Glomerular visceral epithelial cell (primary cell): ENCODE data around the gene C1QTNF1.

Source experiments
- DNase-seq: peaks from one replicate; pipeline ENCODE4 v3.0.0-alpha.2; 2016; ENCODE audit errors: extremely low spot score

The C1QTNF1 gene, protein sequence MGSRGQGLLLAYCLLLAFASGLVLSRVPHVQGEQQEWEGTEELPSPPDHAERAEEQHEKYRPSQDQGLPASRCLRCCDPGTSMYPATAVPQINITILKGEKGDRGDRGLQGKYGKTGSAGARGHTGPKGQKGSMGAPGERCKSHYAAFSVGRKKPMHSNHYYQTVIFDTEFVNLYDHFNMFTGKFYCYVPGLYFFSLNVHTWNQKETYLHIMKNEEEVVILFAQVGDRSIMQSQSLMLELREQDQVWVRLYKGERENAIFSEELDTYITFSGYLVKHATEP

DNA sequence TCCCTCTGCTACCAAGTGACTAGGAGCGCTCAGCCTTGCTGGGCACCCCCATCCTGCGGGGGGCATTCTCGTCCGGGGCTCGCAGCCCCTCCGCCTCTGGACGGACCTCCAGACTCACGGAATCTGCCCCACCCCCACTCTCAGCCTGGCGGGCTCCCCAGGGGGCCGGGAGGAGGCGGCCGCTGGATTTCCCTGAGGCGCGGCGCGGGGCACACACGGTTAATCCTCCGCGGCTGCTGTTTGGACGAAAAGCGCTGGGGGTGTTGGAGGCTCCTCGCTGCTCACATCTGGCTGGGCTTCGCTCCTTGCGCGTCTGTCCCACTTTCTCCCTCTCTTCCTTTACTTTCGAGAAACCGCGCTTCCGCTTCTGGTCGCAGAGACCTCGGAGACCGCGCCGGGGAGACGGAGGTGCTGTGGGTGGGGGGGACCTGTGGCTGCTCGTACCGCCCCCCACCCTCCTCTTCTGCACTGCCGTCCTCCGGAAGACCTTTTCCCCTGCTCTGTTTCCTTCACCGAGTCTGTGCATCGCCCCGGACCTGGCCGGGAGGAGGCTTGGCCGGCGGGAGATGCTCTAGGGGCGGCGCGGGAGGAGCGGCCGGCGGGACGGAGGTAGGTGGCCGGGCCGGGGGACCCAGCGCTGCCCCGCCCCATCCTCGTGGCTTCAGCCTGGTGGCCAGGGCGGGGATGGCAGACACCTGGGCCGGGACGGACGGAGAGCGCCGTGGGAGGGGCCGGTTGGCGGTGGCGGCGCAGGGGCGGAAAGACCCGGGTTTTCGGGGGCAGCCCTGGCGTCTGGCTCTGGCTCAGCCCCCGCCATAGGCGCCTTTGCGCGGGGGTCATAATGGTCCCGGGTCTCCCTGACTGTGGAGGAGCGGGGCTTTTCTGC lies at the start of gene C1QTNF1:
TSS of gene C1QTNF1 (plus strand) at position 284 of the 886 bp plus-strand sequence. CDS start 19,800 bp downstream, outside the sequence.
- peak; percentile 50 for DNase-seq

DNA sequence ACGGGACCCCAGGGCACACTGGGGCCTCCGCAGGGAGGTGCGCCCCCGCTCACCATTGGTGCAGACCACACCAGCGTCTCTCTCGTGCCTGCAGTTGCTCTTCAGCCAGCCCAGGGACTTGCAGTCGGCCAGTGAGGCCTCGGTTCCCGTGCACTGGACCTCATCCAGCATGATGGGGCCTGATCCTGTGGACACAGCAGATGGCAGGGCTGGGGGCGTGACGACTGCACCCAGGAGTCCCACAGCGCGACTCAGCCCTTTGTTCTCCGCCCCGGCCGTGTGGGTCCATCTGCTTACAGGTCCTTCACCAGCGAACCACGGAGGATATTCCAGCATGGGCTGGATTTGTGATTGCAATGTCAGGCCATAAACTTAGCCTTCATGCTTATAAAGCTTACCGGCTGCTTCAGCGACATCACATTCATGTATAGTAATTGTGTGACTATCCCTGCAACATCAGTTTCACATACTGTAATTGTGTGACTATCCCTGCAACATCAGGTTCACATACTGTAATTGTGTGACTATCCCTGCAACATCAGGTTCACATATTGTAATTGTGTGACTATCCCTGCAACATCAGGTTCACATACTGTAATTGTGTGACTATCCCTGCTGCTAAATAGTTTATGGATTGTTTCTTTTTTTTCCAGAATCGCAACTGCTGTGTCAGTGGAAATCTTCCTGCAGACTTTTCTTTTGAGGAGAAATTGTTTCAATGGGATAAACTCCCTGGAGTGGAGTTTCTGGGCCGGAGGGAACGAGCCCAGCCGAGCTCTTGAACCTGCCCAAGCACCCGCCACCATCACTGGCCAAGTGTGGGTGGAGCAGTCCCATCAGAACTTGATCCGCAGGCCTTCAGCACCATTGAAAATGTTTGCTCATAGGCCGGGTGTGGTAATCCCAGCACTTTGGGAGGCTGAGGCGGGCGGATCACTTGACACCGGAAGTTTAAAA lies 49.1 kb upstream of the C1QTNF1 start:
- peak; percentile 38 for DNase-seq

DNA sequence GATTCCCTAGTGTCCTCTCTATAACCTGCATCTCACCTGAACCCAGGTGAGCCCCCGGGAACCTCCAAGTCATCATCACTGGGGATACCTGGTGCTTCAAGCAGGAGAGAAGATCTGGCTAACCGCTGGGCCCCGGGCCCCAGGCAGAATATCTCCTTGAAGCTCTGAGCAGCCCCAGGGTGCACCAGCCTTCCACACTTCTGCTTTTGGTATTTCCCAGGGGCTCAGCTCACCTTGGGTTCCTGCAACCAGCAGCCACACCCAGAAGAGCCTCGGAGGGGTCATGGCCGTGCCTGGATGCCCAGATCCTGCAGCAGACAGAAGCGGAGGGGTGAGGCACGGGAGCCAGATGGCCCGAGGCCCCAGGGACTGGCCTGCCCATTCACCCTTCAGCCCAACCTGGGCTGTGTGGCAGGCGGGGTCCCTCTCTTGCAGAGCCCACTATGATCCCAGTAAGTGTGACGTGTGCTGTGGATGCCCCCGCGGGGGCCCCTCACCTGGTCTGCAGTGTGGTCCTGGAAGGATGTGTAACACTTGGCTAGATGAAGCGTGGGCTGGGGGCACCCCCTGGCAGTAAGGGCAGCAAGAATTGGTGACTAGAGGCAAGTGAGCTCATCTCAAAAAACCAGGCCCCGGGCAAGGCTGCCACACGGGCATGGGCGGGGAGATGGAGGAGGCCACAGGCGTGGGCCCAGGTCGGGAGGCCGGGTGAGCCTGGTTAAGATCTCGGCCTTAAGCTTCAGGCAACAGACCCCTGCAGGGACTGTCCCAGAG lies 46.9 kb upstream of the C1QTNF1 start:
- DNase-seq = no peak

DNA sequence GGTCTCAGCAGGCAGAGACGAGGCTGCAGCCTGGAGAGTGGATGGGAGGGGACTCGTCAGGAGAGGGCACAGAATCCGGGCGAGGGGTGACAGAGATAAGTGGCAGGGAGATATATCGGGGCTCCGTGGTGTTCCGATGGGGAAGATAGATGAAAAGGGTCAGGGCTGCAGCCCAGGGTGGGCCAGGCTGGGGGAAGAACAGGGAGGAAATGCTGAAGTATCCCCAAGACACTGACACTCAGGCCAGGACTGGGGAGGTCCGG lies 46.4 kb upstream of the C1QTNF1 start:
- DNase-seq = no peak

DNA sequence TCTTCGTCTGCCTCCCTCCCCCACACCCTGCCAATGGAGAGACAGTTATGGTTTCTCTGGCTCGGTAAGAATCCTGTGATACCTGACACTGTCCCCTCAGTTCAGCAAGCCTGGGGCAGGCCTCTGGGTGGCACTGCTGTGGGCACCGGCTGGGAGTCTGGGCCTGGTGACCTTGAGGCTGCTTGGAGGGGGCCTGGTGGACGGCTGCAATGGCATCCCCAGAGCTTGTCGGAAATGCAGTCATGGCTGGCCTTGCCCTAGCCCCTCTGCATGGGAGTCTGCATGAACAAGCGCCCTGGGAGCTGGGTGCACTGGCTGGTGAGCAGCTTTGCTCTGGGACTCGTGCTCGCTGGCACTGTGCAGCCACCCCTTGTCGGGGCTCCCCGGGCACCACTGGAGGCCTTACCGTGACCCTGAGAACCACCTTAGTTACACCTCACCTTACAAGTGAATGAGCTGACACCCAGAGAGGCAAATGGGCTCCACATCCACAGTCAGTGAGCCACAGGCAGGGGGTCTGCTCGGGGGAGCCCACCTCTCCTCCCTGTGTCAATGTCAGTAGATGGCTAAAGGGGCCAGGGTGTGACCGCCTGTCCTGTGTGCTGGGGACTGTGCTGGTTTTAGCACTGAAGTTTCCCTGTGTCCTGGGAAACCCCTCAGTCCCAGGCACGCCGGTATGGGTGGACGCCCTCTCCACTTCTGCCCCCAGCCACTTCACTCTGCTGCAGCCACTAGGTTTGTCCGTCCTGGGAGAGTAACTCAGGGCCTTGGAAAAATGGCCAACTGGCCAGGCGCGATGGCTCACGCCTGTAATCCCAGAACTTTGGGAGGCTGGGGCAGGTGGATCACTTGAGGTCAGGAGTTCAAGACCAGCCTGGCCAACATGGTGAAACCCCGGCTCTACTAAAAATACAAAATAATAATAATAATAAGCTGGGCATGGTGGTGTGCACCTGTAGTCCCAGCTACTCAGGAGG lies 45.7 kb upstream of the C1QTNF1 start:
- DNase-seq = no peak

DNA sequence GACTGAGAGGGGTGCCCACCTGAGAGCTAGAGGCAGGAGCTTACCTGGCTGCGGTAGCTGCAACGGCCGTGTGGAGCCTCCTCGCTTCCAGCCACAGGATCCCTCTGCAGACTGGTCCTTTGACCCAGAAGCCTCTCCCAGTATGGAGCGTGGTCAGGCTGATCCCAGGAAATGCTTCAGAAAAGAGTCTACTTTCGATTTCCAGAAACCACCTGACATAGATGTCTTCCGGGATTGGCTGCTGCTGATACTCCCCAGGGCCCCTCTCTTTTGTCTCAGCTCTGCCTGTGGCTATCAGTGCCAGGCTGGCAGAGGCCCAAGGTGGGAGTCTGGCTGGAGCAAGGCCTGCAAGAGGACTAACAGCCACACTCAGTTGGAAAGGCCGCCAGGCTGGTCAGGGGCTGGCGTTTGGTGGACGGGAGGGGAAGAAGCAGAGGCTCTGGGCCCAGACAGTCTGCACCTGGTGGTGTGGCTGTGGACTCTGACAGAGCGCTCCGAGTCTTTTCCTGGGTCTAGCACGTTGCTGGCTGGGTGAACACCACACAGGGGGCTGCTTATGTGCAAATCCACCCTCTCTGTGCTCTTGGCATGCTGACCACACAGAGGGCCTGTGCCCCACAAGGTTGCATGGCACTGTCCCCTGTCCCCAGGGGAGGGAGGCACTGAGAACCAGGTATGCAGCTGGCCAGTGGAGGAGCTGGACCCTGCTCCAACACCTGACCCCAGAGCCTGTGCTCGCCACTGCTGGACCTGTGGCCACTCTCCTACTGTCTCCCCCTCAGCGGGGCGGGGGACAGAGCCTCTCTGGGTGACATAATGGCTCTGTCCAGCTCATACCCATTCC lies 44.0 kb upstream of the C1QTNF1 start, which contains the start of gene LGALS3BP:
TSS of gene LGALS3BP (minus strand) at position 144 of the 844 bp plus-strand sequence. CDS start 2,732 bp downstream, outside the sequence.
- peak; percentile 88 for DNase-seq

DNA sequence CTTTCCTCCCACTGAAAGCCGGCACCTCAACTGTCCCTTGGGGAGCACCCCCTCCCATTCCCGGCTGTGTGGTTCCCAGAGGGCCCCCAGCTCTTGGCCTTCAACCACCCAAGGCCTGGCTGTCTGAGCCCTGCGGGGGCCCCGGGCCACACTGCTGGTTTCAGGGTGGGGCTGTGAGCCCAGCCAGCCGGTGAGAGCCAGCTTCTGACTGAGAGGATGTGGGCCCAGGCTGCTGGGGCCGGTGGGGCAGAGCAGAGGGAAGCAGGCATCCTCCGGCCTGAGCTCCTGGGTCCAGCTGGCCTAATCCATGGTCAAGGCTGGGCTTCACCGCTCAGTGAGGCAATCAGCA lies 43.4 kb upstream of the C1QTNF1 start:
- no peak for DNase-seq

DNA sequence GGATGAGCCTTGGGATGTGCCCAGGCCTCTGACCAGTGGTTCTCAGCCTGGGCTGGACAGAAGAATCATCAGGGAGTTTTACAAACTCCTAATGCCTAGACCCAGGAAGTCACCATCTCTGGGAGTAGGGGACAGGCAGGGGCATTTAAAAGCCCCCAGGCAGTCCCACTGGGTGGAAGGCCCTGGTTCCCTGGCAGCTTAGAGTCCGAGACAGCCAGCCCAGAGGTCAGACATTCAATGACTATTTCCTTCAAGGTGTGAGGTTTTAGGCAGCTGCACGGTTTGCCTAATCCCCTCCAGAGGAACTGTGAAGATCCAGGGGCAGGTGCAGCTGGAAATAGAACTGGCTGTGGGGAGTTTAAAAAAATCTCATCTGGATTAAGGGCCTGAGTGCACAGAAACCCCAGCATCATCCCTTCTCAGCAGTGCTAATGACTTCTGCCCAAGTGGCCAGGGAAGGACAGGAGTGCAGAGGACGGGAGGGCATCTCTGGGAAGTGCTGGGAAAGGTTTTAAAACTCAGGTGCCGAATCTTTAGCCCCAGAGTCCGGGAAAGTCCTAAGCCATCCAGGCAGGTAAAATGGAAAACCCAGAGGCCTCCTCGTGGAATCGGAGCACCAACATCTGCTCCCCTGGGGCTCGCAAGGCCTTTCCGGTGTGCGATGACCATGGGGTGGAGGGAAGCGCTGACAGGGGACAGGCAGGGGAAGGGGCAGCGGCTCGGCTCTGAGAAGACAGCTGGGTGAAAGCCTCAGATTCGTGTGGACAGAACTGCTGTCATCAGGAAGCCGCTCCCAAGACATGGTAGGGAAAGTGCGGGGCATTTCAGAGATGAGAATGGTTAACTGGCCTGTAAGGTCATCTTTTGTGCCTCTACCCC lies 42.7 kb upstream of the C1QTNF1 start:
- DNase-seq = no peak

DNA sequence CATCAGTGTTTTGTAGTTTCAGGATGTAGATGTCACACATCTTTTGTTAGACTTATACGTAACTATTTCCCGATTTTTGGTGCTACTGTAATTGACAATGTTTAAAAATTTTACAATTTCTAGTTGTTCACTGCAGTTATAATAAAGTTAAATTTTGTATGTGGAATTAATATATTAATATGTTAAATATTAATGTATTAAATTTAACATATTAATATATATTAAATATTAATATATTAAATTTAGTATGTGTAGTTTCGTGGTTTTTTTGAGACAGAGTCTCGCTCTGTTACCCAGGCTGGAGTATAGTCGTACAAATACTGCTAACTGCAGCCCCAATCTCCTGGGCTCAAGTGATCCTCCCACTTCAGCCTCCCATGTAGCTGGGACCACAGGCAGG lies 38.6 kb upstream of the C1QTNF1 start:
- DNase-seq = no peak

DNA sequence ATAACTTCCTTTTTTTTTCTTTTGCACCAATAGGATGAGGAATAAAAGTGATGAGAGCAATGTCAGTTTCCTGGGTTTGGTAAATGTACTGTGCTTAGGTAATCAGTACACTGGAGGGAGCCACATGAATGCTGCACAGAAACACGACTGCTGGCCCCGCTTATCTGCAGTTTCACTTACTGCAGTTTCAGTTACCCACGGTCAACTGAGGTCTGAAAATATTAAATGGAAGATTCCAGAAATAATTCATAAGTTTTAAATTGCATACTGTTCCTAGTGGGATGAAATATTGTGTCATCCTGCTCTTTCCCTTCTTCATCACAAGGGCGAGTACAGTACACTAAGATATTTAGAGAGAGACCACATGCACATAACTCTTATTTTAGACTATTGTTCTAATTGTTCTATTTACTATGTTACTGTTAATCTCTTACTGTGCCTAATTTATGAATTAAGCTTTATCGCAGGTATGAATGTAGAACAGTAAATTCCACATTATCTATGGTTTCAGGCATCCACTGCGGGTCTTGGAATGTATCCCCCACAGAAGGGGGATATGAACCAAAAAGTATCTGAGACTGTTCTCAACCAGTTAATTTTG lies 37.8 kb upstream of the C1QTNF1 start:
- no peak for DNase-seq

DNA sequence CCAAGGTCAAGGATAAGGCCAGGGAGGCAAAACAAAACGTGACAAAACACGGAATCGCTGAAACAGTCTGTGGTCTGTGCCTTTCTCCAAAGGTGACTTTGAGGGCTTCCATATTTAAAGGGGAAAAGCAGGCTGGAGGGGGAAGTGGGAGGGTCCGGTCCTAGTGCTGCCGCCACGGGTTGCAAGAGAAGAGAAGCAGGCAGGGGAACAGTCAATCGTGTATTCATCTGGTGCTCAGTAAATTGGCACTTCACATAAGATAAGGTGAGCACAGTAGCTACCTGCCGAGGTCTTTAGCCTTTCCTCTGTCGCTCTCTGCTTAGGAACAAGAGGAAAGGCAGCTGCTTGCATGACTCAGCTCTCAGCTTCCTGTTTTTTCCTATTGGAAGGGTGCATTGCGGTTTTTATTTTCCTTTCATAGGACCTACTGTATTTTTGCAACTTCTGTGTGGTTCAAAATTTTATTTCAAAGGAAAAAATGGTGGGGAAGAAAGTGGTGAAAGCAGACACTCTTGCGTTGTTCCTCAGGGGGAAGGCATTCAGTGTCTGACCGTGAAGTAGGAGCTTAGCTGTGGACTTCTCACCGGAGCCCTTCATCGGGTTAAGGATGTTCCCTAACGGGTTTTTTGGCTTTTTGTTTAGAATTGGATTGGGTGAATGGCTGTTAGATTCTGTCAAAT lies 37.2 kb upstream of the C1QTNF1 start:
- peak; percentile 48 for DNase-seq

DNA sequence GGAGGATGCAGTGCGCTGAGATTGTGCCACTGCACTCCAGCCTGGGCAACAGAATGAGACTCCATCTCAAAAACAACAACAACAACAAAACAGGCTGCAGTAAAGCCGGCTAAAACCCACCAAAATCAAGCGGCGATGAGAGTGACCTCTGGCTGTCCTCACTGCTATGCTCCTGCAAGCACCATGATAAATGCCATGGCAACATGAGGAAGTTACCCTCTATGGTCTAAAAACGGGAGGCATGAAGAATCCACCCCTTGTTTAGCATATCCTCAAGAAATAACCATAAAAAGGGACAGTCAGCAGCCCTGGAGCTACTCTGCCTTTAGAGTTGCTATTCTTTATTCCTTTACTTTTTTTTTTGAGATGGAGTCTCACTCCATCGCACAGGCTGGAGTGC lies 35.8 kb upstream of the C1QTNF1 start:
- DNase-seq = no peak

DNA sequence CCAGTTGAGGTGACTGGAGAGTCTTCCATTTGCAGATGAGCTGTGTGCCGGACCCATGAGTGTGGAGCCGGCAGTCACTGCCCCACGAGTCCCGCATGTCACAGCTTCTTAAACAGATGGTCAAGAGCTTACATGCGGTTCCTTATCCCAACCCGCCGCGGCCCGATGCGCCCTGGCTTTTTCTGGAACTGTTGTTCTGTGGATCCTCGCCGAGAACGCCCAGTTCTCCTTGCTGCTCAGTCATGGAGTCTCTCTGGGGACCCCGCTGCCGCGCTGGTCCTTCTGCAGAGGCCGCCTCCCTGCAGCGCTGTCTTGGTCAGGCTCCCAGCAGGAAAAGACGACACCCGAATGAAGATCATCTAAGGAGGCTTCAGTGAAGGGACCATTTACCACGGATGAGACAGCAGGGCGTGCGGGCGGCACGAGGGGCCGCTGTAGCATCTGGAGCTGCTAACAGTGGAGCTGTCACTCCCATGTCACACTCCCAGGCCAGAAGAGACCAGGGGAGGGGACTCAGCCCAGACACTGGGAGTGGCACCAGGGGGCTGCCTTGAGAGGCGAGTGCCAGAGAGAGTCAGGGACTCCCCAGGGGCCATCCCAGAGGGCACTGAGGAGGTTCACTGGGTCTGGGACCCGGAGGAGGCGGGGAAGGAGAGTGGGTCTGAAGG lies 33.5 kb upstream of the C1QTNF1 start:
- no peak for DNase-seq

DNA sequence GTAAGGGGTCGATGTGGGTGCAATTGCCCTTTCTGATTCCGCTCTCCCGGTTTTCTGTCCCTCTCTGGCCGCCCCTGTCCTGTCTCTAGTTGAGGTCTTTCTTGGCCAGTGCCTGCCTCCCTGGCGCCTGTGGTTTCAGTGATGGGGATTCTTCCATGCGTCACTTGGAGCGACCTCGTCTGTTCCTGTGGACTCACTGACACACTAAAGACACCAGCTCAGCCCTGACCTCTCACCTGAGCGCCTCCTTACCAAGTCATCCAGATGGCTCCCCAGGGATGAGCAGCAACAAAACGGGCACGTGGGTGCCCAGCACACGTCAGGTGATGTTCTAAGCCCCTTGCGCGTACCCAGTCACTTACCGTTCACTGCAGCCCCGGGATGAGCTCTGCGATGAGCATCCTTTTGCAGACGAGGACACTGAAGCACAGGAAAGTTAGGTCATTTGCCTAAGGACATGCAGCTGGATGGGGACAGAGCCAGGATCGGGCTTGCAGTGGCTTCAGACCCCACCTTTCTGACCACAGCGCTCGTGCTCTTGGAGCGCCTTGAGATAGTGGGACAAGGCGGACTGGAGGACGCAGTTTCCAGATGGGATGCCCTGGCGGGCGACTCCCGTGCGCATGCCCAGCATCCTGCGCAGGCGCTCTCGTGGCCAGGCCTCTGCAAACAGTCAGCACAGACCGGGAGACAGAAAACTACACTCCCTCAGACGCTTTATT lies 32.8 kb upstream of the C1QTNF1 start:
- DNase-seq = no peak

DNA sequence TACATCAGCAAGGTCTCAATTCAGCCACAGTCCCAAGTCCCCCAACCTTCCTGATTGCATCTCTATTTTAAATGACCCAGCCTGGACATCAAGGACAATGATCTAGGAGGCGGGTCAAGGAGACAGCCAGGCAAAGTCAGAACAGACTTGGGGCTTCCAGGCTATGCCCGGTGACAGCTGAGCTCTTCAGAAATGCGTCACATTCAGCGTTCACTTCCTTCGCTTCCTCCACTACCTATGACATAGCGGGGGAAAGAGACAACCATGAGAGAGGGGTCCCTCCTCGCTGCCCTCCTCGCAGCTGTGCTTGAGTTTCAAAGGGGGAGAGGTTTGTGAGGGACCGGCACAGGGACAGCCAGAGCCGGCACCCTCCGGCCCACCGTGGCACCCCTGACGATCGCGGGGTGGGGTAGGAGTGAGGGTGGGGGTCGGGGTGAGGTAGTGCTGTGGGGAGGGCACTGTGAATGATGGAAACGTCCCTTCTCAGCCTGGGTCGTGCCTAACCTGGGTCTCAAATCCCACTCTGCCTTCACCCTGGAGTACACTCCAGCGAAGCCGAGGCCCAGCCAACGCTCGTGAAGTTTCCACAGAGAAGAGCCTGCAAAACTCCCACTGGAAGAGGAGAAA lies 31.9 kb upstream of the C1QTNF1 start:
- no peak for DNase-seq
